GM19438 (cell line): ENCODE results near the gene PLD3.
A peak's percentile ranks its signal among the peaks of the same experiment; 100 is the strongest.

Experiments used
- ATAC-seq: cut with Tn5 transposase; IDR thresholded peaks from one replicate; pipeline ENCODE4 v1.9.1; 2021; ENCODE audit warnings: low read depth; ENCODE audit not compliant: unreplicated experiment

The PLD3 gene

DNA sequence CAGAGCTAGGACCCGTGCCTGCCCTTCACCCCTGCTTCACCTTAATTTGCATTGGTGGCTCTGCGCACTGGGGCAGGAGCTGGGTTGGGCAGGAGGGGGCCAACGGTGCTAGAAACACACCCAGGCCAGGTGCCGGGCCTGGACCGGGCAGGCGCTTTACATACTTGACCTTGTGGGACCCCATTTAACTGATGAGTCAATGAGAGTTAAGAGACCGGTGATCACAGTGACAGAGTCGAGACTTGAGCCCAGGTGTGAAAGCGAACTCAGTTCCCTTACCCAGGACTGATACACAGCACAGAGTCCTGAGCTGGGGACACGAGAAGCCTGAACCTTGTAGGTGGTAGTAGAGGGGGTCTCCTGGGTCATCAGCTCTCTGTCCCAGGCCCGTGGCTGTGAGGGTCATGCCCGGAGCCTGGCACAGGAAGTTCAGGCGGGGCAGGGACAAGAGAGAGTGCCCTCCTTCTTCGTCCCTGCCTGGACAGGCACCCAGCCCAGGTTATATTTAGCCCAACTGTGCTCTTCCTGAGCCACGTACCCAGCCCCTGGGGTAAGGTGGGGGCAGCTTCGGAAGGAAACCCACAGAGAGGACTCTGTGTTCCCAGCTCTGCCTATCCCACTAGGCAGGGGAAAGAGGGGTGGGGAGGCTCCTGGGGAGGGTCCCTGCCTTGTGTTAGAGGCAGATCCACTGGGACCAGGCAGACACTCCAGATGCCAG, 62.8 kb downstream of the PLD3 start:
- ATAC-seq: no peak

DNA sequence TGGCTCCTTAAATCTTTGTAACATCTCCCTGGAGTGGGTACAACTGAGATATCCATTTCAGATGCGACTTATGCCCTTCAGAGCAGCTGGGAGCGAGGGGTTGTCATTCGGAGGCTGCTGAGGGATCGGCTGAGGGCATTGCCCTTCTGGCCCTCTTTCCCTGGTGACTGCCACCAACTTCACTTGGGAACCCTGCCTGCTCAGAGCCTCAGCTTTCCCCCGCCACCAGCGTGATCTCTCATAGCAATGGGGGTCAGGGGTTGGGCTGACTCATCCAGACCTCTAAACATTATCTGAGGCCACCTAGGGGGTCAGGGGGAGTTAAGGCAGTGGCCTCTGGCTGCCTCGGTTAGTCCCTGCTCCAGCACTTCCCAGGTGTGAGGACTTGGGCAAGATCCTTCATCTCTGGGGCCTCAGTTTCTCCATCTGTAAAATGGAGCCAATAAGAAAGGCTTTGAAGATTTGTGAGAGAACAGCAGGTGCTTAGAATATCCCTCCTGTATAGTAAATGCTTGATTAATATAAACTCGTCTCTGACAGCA, 63.5 kb downstream of the PLD3 start:
- ATAC-seq: no peak

DNA sequence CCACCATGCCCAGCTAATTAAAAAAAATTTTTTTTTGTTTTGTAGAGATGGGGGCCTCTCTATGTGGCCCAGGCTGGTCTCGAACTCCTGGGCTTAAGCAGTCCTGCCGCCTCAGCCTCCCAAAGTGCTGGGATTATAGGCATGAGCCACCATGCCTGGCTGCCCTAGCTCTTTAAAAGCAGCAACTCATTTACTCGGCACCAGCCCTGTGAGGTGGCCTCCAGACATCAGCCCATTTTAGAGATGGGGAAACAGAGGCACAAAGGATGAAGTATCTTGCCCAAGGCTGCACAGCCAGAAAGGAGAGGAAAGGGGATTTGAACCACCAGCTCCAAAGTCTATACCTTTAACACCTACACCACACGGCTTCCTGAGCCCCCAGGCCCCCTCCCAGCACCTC, 64.4 kb downstream of the PLD3 start:
- no peak for ATAC-seq

DNA sequence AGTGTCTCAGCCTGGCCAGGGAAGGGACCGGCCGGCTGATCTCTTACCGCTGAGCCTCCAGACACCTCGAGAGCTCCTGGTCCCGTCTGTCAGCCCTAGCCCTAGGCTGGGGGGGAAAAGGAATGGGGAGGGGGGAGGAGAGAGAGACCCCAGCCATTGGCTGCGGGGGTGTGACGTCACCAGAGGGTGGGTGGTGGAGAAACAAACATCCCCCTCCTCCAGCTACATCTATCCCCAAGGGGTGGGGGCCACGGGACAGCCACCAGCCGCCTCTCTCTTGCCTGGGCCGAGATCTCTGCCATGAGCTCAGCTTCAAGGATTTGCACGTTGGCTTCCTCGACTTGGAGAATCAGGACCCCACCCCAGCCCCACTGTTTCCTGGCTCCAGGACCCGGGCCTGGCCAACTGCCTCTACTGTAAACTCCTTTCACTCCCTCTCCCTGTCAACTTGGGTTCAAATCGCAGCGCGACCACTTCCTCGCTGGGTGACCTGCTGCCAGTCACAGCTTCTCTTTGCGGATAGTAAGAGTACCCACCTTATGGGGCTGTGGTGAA, 64.9 kb downstream of the PLD3 start, which contains the start of gene PRX:
Gene PRX (minus strand): TSS at position 88 of the 555 bp plus-strand sequence. CDS start 5,446 bp downstream, outside the sequence.
- ATAC-seq: no peak

DNA sequence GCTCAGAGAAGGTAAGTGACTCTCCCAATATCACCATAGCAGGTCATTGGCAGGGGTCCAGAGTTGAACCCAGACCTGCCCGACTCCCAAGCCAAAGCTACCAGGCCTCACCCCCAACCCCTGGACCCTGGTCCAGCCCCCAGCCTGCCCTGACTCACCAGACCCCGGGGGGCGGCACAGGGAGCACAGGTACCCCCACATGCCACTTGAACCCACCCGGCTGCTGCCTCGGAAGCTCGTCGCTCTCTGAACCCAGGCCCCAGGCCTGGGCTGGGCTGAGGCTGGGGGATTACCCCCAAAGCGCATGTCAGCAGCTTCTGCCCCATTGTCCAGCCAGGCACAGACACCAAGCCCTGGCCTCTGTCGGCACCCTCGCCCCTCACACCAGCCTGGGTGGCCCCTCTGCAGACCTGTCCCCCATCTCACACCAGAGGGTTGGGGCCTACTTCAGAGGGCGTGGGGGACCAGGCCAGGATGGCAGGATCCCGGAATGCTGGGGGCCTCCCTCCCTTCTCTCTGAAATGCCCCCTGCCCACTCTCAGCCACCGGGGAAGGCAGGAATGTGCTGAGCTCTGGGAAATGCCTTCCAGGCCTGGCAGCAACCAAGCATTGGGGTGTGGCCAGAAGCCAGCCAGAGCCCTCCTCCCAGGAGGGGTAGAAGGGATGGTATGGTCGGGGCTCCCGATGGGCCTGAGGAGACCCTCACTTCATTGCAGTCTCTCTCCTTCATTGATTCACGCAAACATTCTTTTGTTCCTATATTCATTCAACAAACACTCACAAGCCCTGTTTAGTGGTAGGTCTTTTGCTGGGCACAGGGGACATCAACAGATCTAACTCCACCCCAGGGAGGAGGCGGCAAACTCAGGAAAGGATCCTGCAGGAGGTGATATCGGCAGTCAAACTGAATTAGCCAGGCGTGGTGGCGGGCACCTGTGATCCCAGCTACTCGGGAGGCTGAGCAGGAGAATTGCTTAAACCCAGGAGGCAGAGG, 66.3 kb downstream of the PLD3 start:
- no peak for ATAC-seq

DNA sequence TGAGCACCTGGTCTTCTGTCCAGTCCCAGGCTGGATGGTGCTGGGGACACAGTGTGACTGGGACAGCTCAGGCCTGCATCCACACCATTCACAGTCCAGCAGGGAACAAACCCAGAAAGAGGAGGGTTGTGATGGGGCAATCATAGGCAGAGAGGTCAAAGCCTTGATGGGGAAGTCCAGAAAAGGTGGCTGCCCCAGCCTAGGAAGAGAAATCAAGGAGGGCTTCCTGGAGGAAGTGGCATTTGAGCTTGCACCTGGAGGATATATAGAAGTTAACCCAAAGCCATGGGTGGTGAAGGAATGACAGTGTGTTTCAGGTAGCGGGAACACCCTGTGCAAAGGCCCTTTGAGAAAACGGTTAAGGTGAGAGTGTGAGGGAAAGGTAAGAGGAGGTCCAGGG, 67.3 kb downstream of the PLD3 start:
- ATAC-seq: no peak

DNA sequence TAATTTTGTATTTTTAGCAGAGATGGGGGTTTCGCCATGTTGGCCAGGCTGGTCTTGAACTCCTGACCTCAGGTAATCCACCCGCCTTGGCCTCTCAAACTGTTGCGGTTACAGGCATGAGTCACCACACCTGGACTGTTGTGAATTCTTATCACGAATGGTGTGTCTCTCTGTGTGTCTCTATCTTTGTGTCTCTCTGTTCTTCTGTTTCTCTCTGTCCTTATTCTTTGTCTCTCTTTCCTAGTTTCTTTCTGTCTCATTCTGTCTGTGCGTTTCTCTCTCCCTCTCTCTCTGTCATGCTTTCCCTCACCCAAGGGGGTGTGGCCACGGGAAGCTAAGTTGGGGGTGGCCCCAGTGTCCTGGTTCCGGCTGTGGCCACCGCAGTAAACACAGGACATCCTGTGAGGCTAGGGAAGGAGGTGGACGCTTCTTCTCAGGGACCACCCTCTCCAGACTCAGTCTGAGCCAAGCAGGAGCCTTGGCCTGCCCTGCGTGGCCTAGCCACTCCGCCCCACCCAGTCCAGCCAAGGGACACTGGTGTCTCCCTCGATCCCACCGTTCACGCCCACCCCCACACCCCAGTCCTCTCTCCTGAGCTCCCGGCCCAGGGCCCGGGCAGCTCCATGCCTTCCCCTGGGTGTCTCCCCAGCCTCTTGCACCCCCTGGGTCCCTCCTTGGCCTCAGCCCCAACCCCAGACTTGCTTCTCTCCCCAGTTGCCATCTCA, 68.6 kb downstream of the PLD3 start:
- no peak for ATAC-seq

DNA sequence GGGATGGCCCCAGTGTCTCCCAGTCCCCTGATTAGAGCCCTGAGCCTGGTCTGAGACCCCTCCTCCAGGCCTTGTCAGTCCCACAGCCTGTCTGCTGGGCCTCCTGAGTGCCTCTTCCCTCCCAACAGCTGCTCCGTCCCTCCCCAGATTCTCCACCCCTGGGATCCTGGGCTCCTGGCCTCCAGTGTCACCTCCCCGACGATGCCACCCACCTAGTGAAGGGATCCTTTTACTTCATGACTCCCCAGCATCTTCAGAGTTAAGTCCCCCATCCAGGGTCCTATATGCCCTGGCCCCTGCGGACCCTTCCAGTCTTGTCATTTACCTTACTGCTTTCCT, 69.1 kb downstream of the PLD3 start:
- ATAC-seq: no peak

DNA sequence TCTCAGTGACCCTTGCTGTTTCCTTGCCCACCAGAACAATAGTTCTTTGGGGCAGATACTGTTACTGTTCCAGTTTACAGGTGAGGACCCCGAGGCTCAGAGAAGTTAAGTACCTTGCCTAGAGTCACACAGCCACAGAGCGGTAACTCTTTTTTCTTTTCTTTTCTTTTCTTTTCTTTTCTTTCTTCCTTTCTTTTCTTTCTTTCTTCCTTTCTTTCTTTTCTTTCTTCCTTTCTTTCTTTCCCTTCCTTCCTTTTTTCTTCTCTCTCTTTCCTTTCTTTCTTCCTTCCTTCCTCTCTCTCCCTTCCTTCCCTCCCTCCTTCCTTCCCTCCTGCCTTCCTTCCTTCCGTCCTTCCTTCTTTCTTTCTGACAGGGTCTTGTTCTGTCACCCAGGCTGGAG, 69.5 kb downstream of the PLD3 start:
- ATAC-seq: no peak

DNA sequence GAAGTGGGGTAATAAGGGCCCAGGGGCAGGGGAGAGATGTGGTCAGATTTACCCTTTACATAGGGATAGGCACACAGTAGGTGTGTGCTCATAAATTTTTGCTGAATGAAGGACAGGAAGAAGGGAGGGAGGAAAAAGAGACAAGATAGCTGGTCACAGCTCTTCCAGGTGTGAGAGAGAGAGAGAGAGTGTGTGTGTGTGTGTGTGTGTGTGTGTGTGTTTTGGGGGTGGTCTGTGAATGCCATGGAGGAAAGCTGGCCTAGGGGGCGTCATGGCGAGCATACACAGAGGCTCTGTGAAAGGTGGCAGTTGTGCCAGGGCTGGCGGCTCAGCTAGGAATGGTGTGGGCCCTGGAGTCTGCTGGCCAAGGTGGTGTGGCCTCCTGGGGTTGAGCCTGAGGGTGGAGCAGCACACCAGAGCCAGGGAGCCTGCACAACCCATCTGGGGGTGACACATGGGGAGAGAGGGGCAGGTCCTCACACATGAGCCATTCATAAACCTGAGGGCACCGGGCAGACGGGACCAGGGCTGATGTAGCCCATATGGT, 70.6 kb downstream of the PLD3 start:
- no peak for ATAC-seq

DNA sequence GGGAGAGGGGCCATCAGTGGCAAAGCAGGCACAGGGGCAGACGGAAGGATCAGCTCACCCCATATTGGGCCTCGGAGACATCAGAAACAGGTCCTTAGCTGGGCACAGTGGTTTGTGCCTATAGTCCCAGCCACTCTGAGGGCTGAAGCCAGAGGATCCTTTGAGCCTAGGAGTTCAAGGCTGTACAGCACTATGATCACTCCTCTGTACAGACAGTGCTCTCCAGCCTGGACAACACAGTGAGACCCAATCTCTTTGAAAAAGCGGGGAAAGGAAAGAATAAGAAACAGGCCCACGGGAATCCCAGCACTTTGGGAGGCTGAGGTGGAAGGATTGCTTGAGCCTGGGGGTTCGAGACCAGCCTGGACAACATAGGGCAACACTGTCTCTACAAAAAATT, 71.3 kb downstream of the PLD3 start:
- no peak for ATAC-seq

DNA sequence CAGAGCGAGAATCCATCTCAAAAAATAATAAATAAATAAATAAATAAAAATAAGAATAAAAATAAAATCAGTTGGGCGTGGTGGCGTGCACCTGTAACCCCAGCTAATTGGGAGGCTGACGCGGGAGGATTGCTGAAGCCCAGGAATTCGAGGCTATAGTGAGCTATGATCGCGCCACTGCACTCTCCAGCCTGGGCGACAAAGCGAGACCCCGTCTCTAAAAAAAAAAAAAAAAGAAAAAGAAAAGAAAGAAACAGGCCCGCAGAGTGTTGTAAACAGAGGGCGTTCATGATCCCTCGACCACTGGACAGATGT, 71.9 kb downstream of the PLD3 start:
- ATAC-seq: no peak

DNA sequence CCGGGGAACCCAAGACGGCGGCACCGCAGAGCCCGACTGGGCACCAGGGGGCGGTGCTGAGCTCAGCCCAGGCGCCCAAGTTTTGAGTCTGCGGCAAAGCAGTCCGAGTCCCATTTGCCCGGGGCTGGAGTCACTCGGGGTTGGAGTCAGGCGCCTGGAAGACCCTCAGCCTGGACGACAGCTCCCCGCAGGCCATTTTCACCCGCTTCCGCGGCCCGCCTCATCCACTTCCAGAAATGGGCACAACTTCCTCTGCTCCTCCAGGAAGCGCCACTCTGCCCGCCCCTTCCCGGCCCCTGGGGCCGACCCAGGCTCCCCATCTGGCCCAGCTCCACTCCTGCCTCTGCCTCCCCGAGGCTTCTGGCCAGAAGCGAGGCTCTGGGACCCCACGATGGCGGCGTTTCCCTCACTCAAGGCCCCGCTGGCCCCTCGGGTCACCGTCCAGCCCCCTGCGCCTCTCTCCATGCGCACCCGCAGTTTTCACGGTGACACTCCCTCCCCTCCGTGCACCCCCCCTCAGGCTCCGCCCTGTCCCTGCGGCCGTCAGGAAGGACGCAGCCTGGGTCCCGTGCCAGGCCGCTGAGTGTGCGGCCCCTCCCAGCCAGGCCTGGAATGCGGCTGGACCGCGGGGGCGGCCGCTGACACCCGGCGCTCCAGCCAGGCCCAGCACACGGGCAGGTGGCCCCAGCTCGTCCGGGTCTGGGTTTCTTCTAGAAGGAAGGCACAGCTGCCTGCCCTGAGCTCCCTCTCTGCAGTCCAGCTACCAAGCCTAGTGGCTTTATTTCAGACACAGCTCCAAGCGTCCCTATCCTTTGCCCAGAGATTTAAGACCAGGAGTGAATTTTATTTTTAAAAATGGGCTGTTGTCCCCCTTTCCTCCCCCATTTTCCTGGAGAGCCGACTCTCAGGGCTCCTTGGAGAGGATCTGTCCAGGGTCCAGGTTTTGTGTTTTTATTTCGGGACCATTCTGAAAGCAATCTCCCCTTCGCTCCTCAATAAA, 72.6 kb downstream of the PLD3 start:
- ATAC-seq: peak; percentile 37

DNA sequence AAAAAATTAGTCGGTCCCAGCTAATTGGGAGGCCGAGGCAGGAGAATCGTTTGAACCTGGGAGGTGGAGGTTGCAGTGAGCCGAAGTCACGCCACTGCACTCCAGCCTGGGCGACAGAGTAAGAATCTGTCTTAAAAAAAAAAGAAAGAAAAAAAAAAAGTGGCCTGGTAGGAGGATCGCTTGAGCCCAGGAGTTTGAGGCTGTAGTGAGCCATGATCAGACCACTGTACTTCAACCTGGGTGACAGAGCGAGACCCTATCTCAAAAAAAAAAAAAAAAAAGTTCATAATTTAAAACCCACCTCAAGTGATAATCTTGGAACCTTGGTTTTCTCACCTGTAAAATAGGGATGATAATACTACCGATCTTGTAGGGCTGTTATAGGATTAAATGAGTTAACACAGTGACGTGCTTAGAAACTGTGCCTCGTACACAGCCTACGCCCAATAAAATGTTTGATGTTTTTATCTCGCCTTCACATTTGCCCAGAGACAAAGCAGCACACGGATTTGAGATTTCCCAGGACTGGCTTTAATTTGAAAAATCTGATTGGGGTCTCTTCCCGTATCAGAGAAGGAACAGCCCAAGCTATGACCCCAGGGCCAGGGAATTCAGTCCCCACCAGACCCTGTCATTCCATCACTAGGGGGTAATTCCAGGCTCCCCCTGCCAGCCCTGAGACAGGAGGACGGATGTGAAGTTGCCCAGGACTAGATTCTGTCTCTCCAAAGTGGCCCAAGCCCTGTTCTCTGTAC, 73.7 kb downstream of the PLD3 start:
- ATAC-seq: no peak

DNA sequence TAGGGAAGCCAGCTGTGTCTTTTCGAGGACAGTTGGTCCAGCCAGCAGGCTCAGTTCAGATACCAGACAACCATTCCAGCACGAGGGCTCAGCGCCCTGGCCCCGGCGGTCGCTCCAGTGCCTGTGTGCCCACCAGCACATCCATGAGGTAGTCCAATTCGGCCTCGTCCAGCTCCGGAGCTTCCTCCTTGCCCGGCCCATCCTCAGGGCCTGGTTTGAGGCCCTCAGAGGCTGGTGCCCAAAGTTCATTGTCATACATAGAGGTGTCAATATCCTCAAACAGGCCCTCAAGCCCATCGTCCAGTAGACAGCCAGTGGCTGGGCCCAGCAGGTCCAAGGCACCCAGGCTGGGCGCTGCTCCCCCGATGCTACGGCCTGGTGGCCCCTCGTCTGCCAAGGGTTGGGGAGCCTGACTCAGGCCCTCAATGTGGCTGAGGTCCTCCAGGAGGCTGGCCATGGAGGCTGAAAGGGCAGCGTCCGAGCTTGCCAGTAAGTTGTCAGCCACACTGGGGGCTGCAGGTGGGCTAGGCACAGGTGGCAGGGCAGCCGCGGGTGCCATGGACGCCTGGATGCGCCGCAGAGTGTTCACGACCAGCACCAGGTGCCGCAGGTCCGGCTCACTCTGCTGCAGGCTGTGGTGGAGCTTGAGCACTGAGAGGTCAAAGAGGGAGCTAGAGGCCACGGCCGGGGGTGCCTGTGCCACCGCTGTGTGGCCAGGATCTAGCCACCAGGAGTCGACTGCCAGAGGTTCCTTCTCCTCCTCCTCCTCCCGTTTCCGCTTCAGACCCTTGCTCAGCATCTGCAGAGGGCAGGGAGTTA, 74.5 kb downstream of the PLD3 start:
- no peak for ATAC-seq

DNA sequence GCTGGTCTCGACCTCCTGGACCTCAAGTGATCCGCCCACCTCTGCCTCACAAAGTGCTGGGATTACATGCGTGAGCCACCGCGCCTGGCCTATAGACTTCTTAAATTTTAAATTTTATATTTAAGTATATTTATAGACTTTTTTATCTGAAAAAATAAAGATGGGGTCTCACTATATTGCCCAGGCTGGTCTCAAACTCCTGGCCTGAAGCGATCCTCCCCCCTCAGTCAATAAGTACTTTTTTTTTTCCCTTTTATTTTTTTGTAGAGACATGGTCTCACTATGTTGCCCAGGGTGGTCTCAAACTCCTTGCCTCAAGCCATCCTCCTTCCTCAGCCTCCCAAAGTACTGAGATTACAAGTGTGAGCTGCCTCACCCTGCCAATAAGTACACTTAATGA, 75.4 kb downstream of the PLD3 start:
- ATAC-seq: no peak

DNA sequence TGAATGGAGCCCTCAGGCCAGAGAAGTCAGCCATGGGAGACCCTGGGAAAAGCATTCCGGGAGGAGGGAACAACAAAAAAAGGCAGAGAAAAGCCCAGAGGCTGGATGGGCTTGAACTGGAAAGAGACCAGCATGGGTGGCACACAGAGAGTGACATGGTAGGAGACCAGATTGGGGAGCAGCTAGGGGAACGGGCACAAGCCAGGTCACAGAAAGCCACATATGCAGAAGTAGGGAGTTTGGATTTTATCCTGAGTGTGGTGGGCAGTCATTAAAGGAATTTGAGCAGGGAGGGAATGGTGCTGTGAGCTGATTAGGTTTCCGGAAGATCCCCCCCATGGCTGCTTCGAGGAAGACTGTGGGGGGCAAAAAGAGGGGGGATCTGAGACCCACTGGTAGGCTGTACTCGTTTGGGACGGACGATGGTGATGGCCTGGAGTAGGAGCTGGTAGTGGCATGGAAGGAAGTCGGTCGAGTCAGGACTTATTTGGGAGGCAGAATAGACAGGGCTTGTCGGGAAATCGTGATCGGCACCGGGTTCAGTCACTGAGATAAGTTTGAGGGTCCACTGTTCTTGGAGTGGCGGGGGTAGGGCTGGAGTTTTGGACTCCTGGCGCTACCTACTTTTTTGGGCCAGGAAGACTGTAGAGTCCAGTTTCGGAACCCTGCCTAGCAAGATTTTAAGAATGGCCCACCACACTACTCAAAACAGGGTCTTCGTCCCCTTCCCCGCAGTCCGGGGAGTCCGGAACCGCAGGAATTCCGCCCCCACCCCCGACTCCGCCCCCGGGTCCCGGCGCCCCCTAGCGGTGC, 76.3 kb downstream of the PLD3 start:
- ATAC-seq: no peak
